Measurements from ENCODE around the gene RPTN. TPM values are rescaled to one million over a fixed set of nuclear protein-coding genes. Genes with fewer than 3 reads are reported as not detected.

The RPTN gene
- total and polyA plus RNA-seq, 9 donors: not detected

GRCh38 chr1:152179566-152179965, 20.5 kb upstream of the RPTN start:
- H3K27ac ChIP-seq: no peak overlapping the region
- no peaks in the 10 kb centered on the region for H3K9me3 ChIP-seq
- DNase-seq: no peak
- TF ChIP-seq CTCF (IDR thresholded peaks at IDR 0.05) (no peak), POLR2A (IDR thresholded peaks at IDR 0.05) (no peak), EP300 (IDR thresholded peaks at IDR 0.05) (no peak)
- H3K4me3 ChIP-seq: no peak overlapping the region
- intact Hi-C loops (cut with DNase I): no loop called here
- H3K27me3 ChIP-seq: no peaks in the 10 kb centered on the region
- H3K4me1 ChIP-seq (ENCODE audit: insufficient read depth): no peaks in the 10 kb centered on the region
- WGBS, 3 donors: 67 to 72% (median 67%) methylated on average over 1 of the region's 1 CpG
- no peaks in the 10 kb centered on the region for H3K36me3 ChIP-seq

- no peak for DNase-seq
- no peak overlapping the region for H3K27ac ChIP-seq
- H3K36me3 ChIP-seq: no peaks in the 10 kb centered on the region
- H3K9me3 ChIP-seq: no peaks in the 10 kb centered on the region
- H3K27me3 ChIP-seq: no peaks in the 10 kb centered on the region
- WGBS, 3 donors: 64 to 80% (median 64%) methylated on average over 5 of the region's 5 CpGs
- no peaks in the 10 kb centered on the region for H3K4me1 ChIP-seq (ENCODE audit: insufficient read depth)
- TF ChIP-seq POLR2A (IDR thresholded peaks at IDR 0.05) (no peak), CTCF (IDR thresholded peaks at IDR 0.05) (no peak), EP300 (IDR thresholded peaks at IDR 0.05) (no peak)
- intact Hi-C loops (cut with DNase I): no loop called here
- H3K4me3 ChIP-seq: no peak overlapping the region
These were observed 11.4 kb upstream of the RPTN start for GRCh38 chr1:152170287-152170905.

- no peak for DNase-seq
- WGBS, 3 donors: 84 to 86% (median 85%) methylated on average over 4 of the region's 4 CpGs
- intact Hi-C loops (cut with DNase I): no loop called here
- Histone ChIP-seq H3K27me3 (no peaks in the 10 kb centered on the region), H3K27ac (no peak overlapping the region), H3K4me1 (ENCODE audit: insufficient read depth) (no peaks in the 10 kb centered on the region), H3K4me3 (no peak overlapping the region), H3K9me3 (no peaks in the 10 kb centered on the region), H3K36me3 (no peaks in the 10 kb centered on the region)
- TF ChIP-seq EP300 (IDR thresholded peaks at IDR 0.05) (no peak), CTCF (IDR thresholded peaks at IDR 0.05) (no peak), POLR2A (IDR thresholded peaks at IDR 0.05) (no peak)
These were observed 10.5 kb upstream of the RPTN start for GRCh38 chr1:152169366-152170025.

GRCh38 chr1:152168535-152168868, 9.5 kb upstream of the RPTN start:
- Histone ChIP-seq H3K36me3 (no peaks in the 10 kb centered on the region), H3K27me3 (no peaks in the 10 kb centered on the region), H3K27ac (no peak overlapping the region), H3K4me1 (ENCODE audit: insufficient read depth) (no peaks in the 10 kb centered on the region), H3K9me3 (no peaks in the 10 kb centered on the region), H3K4me3 (no peak overlapping the region)
- 24 to 70% (median 61%) methylated on average over 1 of the region's 1 CpG for WGBS, 3 donors
- no peak for DNase-seq
- TF ChIP-seq POLR2A (IDR thresholded peaks at IDR 0.05): no peak
- no peak for TF ChIP-seq EP300 (IDR thresholded peaks at IDR 0.05)
- TF ChIP-seq CTCF (IDR thresholded peaks at IDR 0.05): no peak
- intact Hi-C loops (cut with DNase I): no loop called here

Measured in ovary (tissue), 9 donors.